Panc1 (cell line): Measurements from ENCODE around the gene CFAP251. TPM values are rescaled to one million over a fixed set of nuclear protein-coding genes. Genes with fewer than 3 reads are reported as not detected.

ENCODE experiments used
- ATAC-seq: fragments of 200-7000 bp; cut with Tn5 transposase; 2 replicates; pipeline ENCODE4 v1.9.1; 2020; ENCODE audit warnings: mild to moderate bottlenecking, moderate library complexity
- BruUV-seq: library from RNA; stranded (reverse); fragments of 400-500 nt; replicated peaks from 2 replicates; lab custom pipeline; 2021; lab: Mats Ljungman, UMichigan
- CTCF ChIA-PET: fragments of 300-600 bp; sonication (Branson Sonifier 250); formaldehyde crosslinking; loops from one replicate; lab custom pipeline; 2022; ENCODE audit warnings: antibody characterized with exemption; lab: Charles Lee
- POLR2A ChIA-PET: fragments of 300-600 bp; sonication (Branson Sonifier 250); formaldehyde crosslinking; loops from one replicate; lab custom pipeline; 2022; ENCODE audit warnings: antibody characterized with exemption; lab: Charles Lee
- DNase-seq: peaks from one replicate; pipeline ENCODE4 v3.0.0-alpha.2; 2010; ENCODE audit warnings: low read depth, low spot score
- H3K27ac ChIP-seq: 2 replicates; pipeline ENCODE4 v1.5.1; 2011; ENCODE audit warnings: mild to moderate bottlenecking, low read length, inconsistent platforms
- H3K27me3 ChIP-seq: fragments of 200-500 bp; sonication (Bioruptor generic); 2 replicates; pipeline ENCODE4 v1.6.0; 2014; ENCODE audit warnings: low read length, inconsistent platforms; ENCODE audit not compliant: control insufficient read depth, insufficient read depth
- H3K36me3 ChIP-seq: fragments of 200-500 bp; sonication (Bioruptor generic); 2 replicates; pipeline ENCODE4 v1.5.1; 2014; ENCODE audit warnings: inconsistent platforms, mild to moderate bottlenecking, low read length, moderate library complexity; ENCODE audit not compliant: control insufficient read depth, insufficient read depth
- H3K4me1 ChIP-seq: 2 replicates; pipeline ENCODE4 v1.5.1; 2011; ENCODE audit warnings: inconsistent platforms, mild to moderate bottlenecking, low read length, moderate library complexity; ENCODE audit not compliant: control insufficient read depth, insufficient read depth
- H3K4me3 ChIP-seq, 2 experiments: 2 replicates each; pipeline ENCODE4 v1.5.1; 2011 to 2012; ENCODE audit warnings: low read depth in 2 of 2, low read length in 2 of 2, mild to moderate bottlenecking in 2 of 2, inconsistent platforms in 1 of 2, moderate library complexity in 1 of 2
- H3K9me3 ChIP-seq: fragments of 200-500 bp; sonication (Bioruptor generic); 2 replicates; pipeline ENCODE4 v1.5.1; 2014; ENCODE audit warnings: low read depth, mild to moderate bottlenecking, inconsistent platforms, low read length, moderate library complexity; ENCODE audit not compliant: control insufficient read depth, insufficient read depth
- CTCF ChIP-seq: fragments of 450-650 bp; IDR thresholded peaks from 2 replicates; pipeline ENCODE4 v1.5.1; 2017; ENCODE audit warnings: mild to moderate bottlenecking
- POLR2AphosphoS5 ChIP-seq: IDR thresholded peaks from 2 replicates; pipeline ENCODE4 v1.6.1; 2012; ENCODE audit warnings: mild to moderate bottlenecking, low read depth, low read length, moderate library complexity
- REST ChIP-seq, 2 experiments: IDR thresholded peaks; 2 replicates each; pipeline ENCODE4 v1.6.1; 2011 to 2012; ENCODE audit warnings: low read depth in 2 of 2, control low read depth in 1 of 2, low read length in 1 of 2, mild to moderate bottlenecking in 1 of 2, moderate library complexity in 1 of 2; ENCODE audit not compliant: insufficient read depth in 1 of 2
- SIN3A ChIP-seq: IDR thresholded peaks from 2 replicates; pipeline ENCODE4 v1.6.1; 2012; ENCODE audit warnings: low read depth, mild to moderate bottlenecking, low read length, moderate library complexity, borderline replicate concordance; ENCODE audit not compliant: insufficient read depth
- TCF7L2 ChIP-seq: IDR thresholded peaks from 2 replicates; pipeline ENCODE4 v1.6.1; 2011; ENCODE audit warnings: mild to moderate bottlenecking, low read depth, low read length, inconsistent platforms
- in situ Hi-C: cut with HindIII; loops from 2 replicates; pipeline ENCODE4 v1.10.0; 2016; ENCODE audit warnings: low sequenced_read_pairs, low pct_unique_long_range_greater_than_20kb
- intact Hi-C: fragments of 100-400 bp; cut with micrococcal nuclease; formaldehyde crosslinking; loops from one replicate; pipeline ENCODE4 v1.10.0; 2022; ENCODE audit not compliant: unreplicated experiment
- total RNA-seq: library from RNA; stranded (reverse); gene quantifications from one replicate; pipeline ENCODE4 v1.2.1, GENCODE V29; 2021; ENCODE audit not compliant: unreplicated experiment

The CFAP251 gene
- total RNA-seq, 1 experiment from 2014 or later = 4.2 TPM

- H3K4me3 ChIP-seq = no peak overlapping the region
- in situ Hi-C loops (no loop called here), intact Hi-C loops (loop anchor here (10.0 kb wide), 1 partner anchor 135 kb away; the partner anchor contains the start of gene LRRC43)
- no peak overlapping the region for H3K27ac ChIP-seq
- no peak for TF ChIP-seq REST (IDR thresholded peaks at IDR 0.05; ENCODE audit: insufficient read depth in 1 of 2, low read depth in 2 of 2, low read length in 1 of 2)
- TF ChIP-seq TCF7L2 = no peak
- no peak for TF ChIP-seq SIN3A
- no peak for TF ChIP-seq POLR2AphosphoS5
- no peak for TF ChIP-seq CTCF
- H3K36me3 ChIP-seq = no peaks in the 10 kb centered on the region
- no peak for DNase-seq
- peaks cover 4% of the 10 kb centered on the region; the same call in 1 of the 2 replicates for H3K4me1 ChIP-seq
- ATAC-seq = no peak
- POLR2A ChIA-PET = no interaction called here
- BruUV-seq = no TSS peak
- H3K9me3 ChIP-seq = no peaks in the 10 kb centered on the region
- CTCF ChIA-PET = no interaction called here
- H3K27me3 ChIP-seq = no peaks in the 10 kb centered on the region
Measured at GRCh38 chr12:122049827-122050226, 131.4 kb downstream of the CFAP251 start.

GRCh38 chr12:122050706-122051105 lies 132.3 kb downstream of the CFAP251 start:
- intact Hi-C loops = loop anchor here (10.0 kb wide), 1 partner anchor 134 kb away; the partner anchor contains the start of gene LRRC43
- no TSS peak for BruUV-seq
- CTCF ChIA-PET = interaction anchor here (0.5 to 0.9 kb wide), 2 partner anchors 76 to 278 kb away, joined by 3 read pairs; no protein-coding TSS in a partner anchor
- POLR2A ChIA-PET = no interaction called here
- TF ChIP-seq POLR2AphosphoS5 = no peak
- TF ChIP-seq SIN3A = no peak
- no peak for TF ChIP-seq REST (IDR thresholded peaks at IDR 0.05; ENCODE audit: insufficient read depth in 1 of 2, low read depth in 2 of 2, low read length in 1 of 2)
- no peak for TF ChIP-seq TCF7L2
- TF ChIP-seq CTCF = no peak
- DNase-seq = no peak
- no peaks in the 10 kb centered on the region for H3K27me3 ChIP-seq
- in situ Hi-C loops = no loop called here
- H3K36me3 ChIP-seq = no peaks in the 10 kb centered on the region
- no peak overlapping the region for H3K4me3 ChIP-seq
- no peaks in the 10 kb centered on the region for H3K9me3 ChIP-seq
- H3K4me1 ChIP-seq = peaks cover 4% of the 10 kb centered on the region; the same call in 1 of the 2 replicates
- H3K27ac ChIP-seq = no peak overlapping the region
- ATAC-seq = no peak
